Measurements from ENCODE around the gene REPIN1. TPM values are rescaled to one million over a fixed set of nuclear protein-coding genes. Genes with fewer than 3 reads are reported as not detected.

The REPIN1 gene
- total RNA-seq, 1 donor from 2014 or later: 154 TPM

GRCh38 chr7:150346922-150347321, 21.7 kb upstream of the REPIN1 start:
- Mint-ChIP-seq H3K27ac (no peak overlapping the region), H3K4me3 (no peak overlapping the region), H3K27me3 (peaks cover 16% of the 10 kb centered on the region), H3K9me3 (no peaks in the 10 kb centered on the region), H3K4me1 (ENCODE audit: unreplicated experiment) (peaks cover 11% of the 10 kb centered on the region), H3K36me3 (no peaks in the 10 kb centered on the region)
- no peak for DNase-seq (ENCODE audit: extremely low spot score, unreplicated experiment)
- TF ChIP-seq, protein P1, sequence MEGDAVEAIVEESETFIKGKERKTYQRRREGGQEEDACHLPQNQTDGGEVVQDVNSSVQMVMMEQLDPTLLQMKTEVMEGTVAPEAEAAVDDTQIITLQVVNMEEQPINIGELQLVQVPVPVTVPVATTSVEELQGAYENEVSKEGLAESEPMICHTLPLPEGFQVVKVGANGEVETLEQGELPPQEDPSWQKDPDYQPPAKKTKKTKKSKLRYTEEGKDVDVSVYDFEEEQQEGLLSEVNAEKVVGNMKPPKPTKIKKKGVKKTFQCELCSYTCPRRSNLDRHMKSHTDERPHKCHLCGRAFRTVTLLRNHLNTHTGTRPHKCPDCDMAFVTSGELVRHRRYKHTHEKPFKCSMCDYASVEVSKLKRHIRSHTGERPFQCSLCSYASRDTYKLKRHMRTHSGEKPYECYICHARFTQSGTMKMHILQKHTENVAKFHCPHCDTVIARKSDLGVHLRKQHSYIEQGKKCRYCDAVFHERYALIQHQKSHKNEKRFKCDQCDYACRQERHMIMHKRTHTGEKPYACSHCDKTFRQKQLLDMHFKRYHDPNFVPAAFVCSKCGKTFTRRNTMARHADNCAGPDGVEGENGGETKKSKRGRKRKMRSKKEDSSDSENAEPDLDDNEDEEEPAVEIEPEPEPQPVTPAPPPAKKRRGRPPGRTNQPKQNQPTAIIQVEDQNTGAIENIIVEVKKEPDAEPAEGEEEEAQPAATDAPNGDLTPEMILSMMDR (conservative IDR thresholded peaks at IDR 0.05): no peak

DNA sequence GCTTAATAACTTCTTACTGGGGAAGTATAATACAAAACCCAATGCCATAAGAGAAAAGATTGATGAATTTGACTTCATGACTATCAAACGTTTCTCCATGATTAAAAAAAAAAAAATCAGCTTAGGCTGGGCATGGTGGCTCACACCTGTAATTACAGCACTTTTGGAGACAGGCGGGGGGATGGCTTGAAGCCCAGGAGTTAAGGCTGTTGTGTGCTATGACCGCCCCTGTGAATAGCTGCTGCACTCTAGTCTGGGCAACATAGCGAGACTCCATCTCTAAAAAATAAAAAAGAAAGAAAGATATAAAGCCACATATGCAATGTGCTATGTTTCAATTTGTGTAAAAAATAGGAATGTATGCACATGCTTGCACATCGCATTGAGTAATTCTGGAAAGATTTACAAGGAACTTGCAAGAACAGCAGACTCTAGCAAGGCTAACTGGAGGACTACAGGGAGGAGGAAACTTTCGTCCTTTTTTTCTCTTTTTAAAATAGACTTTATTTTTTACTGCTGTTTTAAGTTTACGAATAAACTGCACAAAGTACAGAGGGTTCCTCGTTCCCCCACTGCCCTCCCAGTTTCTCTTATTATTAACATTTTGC, 16.9 kb upstream of the REPIN1 start:
- peaks cover under 1% of the 10 kb centered on the region for H3K27me3 Mint-ChIP-seq
- H3K36me3 Mint-ChIP-seq: no peaks in the 10 kb centered on the region
- H3K4me1 Mint-ChIP-seq (ENCODE audit: unreplicated experiment): peaks cover 14% of the 10 kb centered on the region

GRCh38 chr7:150355666-150356059, 13.0 kb upstream of the REPIN1 start:
- Mint-ChIP-seq H3K4me1 (ENCODE audit: unreplicated experiment) (peaks cover 13% of the 10 kb centered on the region), H3K4me3 (no peak overlapping the region), H3K27ac (no peak overlapping the region), H3K9me3 (no peaks in the 10 kb centered on the region), H3K27me3 (no peaks in the 10 kb centered on the region), H3K36me3 (no peaks in the 10 kb centered on the region)
- no peak for DNase-seq (ENCODE audit: extremely low spot score, unreplicated experiment)
- TF ChIP-seq, protein P1 (conservative IDR thresholded peaks at IDR 0.05): no peak

More for the DNA sequence above, 16.9 kb upstream of the REPIN1 start:
- TF ChIP-seq, protein P1 (conservative IDR thresholded peaks at IDR 0.05): no peak
- no peak for DNase-seq (ENCODE audit: extremely low spot score, unreplicated experiment)
- H3K27ac Mint-ChIP-seq: no peak overlapping the region
- H3K9me3 Mint-ChIP-seq: no peaks in the 10 kb centered on the region
- no peak overlapping the region for H3K4me3 Mint-ChIP-seq

GRCh38 chr7:150356265-150356897, 12.2 kb upstream of the REPIN1 start:
- no peak for DNase-seq (ENCODE audit: extremely low spot score, unreplicated experiment)
- peaks cover 16% of the 10 kb centered on the region for H3K4me1 Mint-ChIP-seq (ENCODE audit: unreplicated experiment)
- no peaks in the 10 kb centered on the region for H3K36me3 Mint-ChIP-seq

DNA sequence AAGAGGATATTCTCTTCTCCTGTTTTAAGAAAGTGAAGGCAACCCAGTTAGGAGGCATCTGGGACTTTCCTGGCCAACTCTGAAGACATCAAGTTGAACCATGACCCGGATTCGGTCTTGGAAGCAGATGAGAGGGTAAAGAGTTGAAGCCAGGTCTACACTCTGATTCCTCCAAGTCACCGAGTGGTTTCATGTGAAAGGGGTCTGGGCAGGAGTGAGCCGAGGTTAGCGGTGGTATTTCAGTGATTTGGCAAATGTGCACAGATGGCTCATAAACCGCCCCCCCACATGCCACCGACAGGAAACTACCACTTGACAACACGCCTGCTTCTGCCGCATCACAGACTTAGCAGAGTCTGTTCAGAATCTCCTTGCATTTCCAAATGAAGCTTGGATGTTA, 11.4 kb upstream of the REPIN1 start:
- Mint-ChIP-seq H3K4me1 (ENCODE audit: unreplicated experiment) (peaks cover 25% of the 10 kb centered on the region), H3K27me3 (no peaks in the 10 kb centered on the region), H3K27ac (no peak overlapping the region), H3K36me3 (no peaks in the 10 kb centered on the region), H3K4me3 (no peak overlapping the region), H3K9me3 (no peaks in the 10 kb centered on the region)
- DNase-seq (ENCODE audit: extremely low spot score, unreplicated experiment): no peak
- TF ChIP-seq, protein P1 (conservative IDR thresholded peaks at IDR 0.05): no peak

More at GRCh38 chr7:150356265-150356897, 12.2 kb upstream of the REPIN1 start:
- Mint-ChIP-seq H3K4me3 (no peak overlapping the region), H3K9me3 (no peaks in the 10 kb centered on the region), H3K27me3 (no peaks in the 10 kb centered on the region), H3K27ac (no peak overlapping the region)
- TF ChIP-seq, protein P1 (conservative IDR thresholded peaks at IDR 0.05): peak; percentile 82
